H9 (cell line): ENCODE data around the gene LRRC15. TPM values are rescaled to one million over a fixed set of nuclear protein-coding genes. Genes with fewer than 3 reads are reported as not detected.

Experiments used
- DNase-seq: peaks from one replicate; pipeline ENCODE4 v3.0.0-alpha.2; 2017
- H2AFZ ChIP-seq: one replicate; pipeline ENCODE4 v1.6.1; 2013; ENCODE audit warnings: mild to moderate bottlenecking, low read length, control low read depth, moderate library complexity
- H2AK5ac ChIP-seq: 2 replicates; pipeline ENCODE4 v1.6.1; 2013; ENCODE audit warnings: low read length, control low read depth, mixed read lengths; ENCODE audit not compliant: insufficient read length
- H2BK120ac ChIP-seq: one replicate; pipeline ENCODE4 v1.6.1; 2013; ENCODE audit warnings: low read depth, mild to moderate bottlenecking, low read length, control low read depth, inconsistent platforms; ENCODE audit not compliant: poor library complexity, severe bottlenecking
- H2BK12ac ChIP-seq: 2 replicates; pipeline ENCODE4 v1.6.1; 2013; ENCODE audit warnings: low read length, control low read depth, mixed read lengths, low read depth; ENCODE audit not compliant: insufficient read length
- H2BK15ac ChIP-seq: 2 replicates; pipeline ENCODE4 v1.6.1; 2013; ENCODE audit warnings: low read depth, low read length, control low read depth
- H2BK20ac ChIP-seq: one replicate; pipeline ENCODE4 v1.6.1; 2013; ENCODE audit warnings: low read depth, mild to moderate bottlenecking, low read length, control low read depth, inconsistent platforms; ENCODE audit not compliant: poor library complexity, severe bottlenecking
- H2BK5ac ChIP-seq: 2 replicates; pipeline ENCODE4 v1.6.1; 2013; ENCODE audit warnings: low read length, control low read depth, mixed read lengths; ENCODE audit not compliant: insufficient read length
- H3K14ac ChIP-seq: 2 replicates; pipeline ENCODE4 v1.6.1; 2013; ENCODE audit warnings: low read length, control low read depth; ENCODE audit not compliant: insufficient read depth
- H3K18ac ChIP-seq: 2 replicates; pipeline ENCODE4 v1.6.1; 2013; ENCODE audit warnings: low read depth, mild to moderate bottlenecking, mixed read lengths, low read length, control low read depth; ENCODE audit not compliant: insufficient read length
- H3K23ac ChIP-seq: 2 replicates; pipeline ENCODE4 v1.6.1; 2013; ENCODE audit warnings: low read length, control low read depth, mixed read lengths, low read depth; ENCODE audit not compliant: insufficient read length
- H3K23me2 ChIP-seq: 2 replicates; pipeline ENCODE4 v1.6.1; 2013; ENCODE audit warnings: low read depth, mild to moderate bottlenecking, mixed read lengths, low read length, control low read depth; ENCODE audit not compliant: insufficient read length, poor library complexity, severe bottlenecking
- H3K27ac ChIP-seq: 2 replicates; pipeline ENCODE4 v1.5.1; 2013; ENCODE audit warnings: low read length, control low read depth, mixed read lengths, low read depth; ENCODE audit not compliant: insufficient read length
- H3K27me3 ChIP-seq: 2 replicates; pipeline ENCODE4 v1.6.1; 2013; ENCODE audit warnings: low read length, control low read depth, inconsistent platforms; ENCODE audit not compliant: insufficient read depth
- H3K4ac ChIP-seq: 2 replicates; pipeline ENCODE4 v1.6.1; 2013; ENCODE audit warnings: low read depth, mild to moderate bottlenecking, control low read depth, inconsistent platforms, low read length, moderate library complexity
- H3K4me1 ChIP-seq: 2 replicates; pipeline ENCODE4 v1.6.1; 2013; ENCODE audit warnings: low read length, control low read depth, inconsistent platforms; ENCODE audit not compliant: insufficient read depth
- H3K4me2 ChIP-seq: 2 replicates; pipeline ENCODE4 v1.6.1; 2013; ENCODE audit warnings: low read length, control low read depth, mixed read lengths; ENCODE audit not compliant: insufficient read length, insufficient read depth
- H3K56ac ChIP-seq: 2 replicates; pipeline ENCODE4 v1.6.1; 2013; ENCODE audit warnings: low read depth, mild to moderate bottlenecking, mixed read lengths, low read length, control low read depth; ENCODE audit not compliant: insufficient read length
- H3K79me1 ChIP-seq: 2 replicates; pipeline ENCODE4 v1.6.1; 2013; ENCODE audit warnings: low read depth, mild to moderate bottlenecking, moderate library complexity, low read length, control low read depth, inconsistent platforms; ENCODE audit not compliant: insufficient read depth, poor library complexity, severe bottlenecking
- H3K79me2 ChIP-seq: 2 replicates; pipeline ENCODE4 v1.6.1; 2013; ENCODE audit warnings: low read length, control low read depth, inconsistent platforms; ENCODE audit not compliant: insufficient read depth
- H3K9ac ChIP-seq: 2 replicates; pipeline ENCODE4 v1.6.1; 2013; ENCODE audit warnings: low read length, control low read depth, mixed read lengths; ENCODE audit not compliant: insufficient read length; ENCODE audit errors: extremely low read depth
- H3K9me3 ChIP-seq: one replicate; pipeline ENCODE4 v1.6.1; 2013; ENCODE audit warnings: low read depth, low read length, inconsistent platforms; ENCODE audit not compliant: control insufficient read depth
- H3T11ph ChIP-seq: one replicate; pipeline ENCODE4 v1.6.1; 2013; ENCODE audit warnings: mild to moderate bottlenecking, low read length, control low read depth, inconsistent platforms
- H4K20me1 ChIP-seq: one replicate; pipeline ENCODE4 v1.6.1; 2013; ENCODE audit not compliant: control insufficient read depth, insufficient read length, insufficient read depth
- H4K5ac ChIP-seq: 2 replicates; pipeline ENCODE4 v1.6.1; 2013; ENCODE audit warnings: low read depth, mild to moderate bottlenecking, mixed read lengths, low read length, control low read depth; ENCODE audit not compliant: insufficient read length
- H4K8ac ChIP-seq: replicated peaks from 2 replicates; pipeline ENCODE4 v1.6.1; 2013; ENCODE audit warnings: low read length, control low read depth, mixed read lengths, low read depth; ENCODE audit not compliant: insufficient read length
- H4K91ac ChIP-seq: 2 replicates; pipeline ENCODE4 v1.6.1; 2013; ENCODE audit warnings: low read depth, mild to moderate bottlenecking, moderate library complexity, mixed read lengths, low read length, control low read depth; ENCODE audit not compliant: insufficient read length
- H3K27ac Mint-ChIP-seq, 3 experiments: 2 replicates in 2 of 3; 3 replicates in 1 of 3; pipeline ENCODE4 v1.8.0; 2020 to 2021; ENCODE audit warnings: mixed read lengths in 3 of 3, mild to moderate bottlenecking in 1 of 3, moderate library complexity in 1 of 3
- H3K27me3 Mint-ChIP-seq: 2 replicates; pipeline ENCODE4 v1.8.0; 2021; ENCODE audit warnings: low read depth, mild to moderate bottlenecking, moderate library complexity, mixed read lengths
- H3K36me3 Mint-ChIP-seq, 3 experiments: 2 replicates in 2 of 3; 3 replicates in 1 of 3; pipeline ENCODE4 v1.8.0; 2020 to 2021; ENCODE audit warnings: low read depth in 3 of 3, mixed read lengths in 3 of 3; ENCODE audit not compliant: insufficient read depth in 1 of 3
- H3K4me1 Mint-ChIP-seq, 2 experiments: 2 replicates each; pipeline ENCODE4 v1.8.0; 2020; ENCODE audit warnings: mixed read lengths in 2 of 2
- H3K4me3 Mint-ChIP-seq, 2 experiments: 2 replicates in 1 of 2; 3 replicates in 1 of 2; pipeline ENCODE4 v1.8.0; 2020 to 2021; ENCODE audit warnings: mild to moderate bottlenecking in 2 of 2, mixed read lengths in 2 of 2, moderate library complexity in 1 of 2
- H3K9me3 Mint-ChIP-seq, 2 experiments: 2 replicates in 1 of 2; 3 replicates in 1 of 2; pipeline ENCODE4 v1.8.0; 2020; ENCODE audit warnings: mild to moderate bottlenecking in 2 of 2, mixed read lengths in 2 of 2, moderate library complexity in 1 of 2
- WGBS: extraction: QIAGEN DNeasy Blood & Tissue Kit; methylation state at CpG from one replicate; pipeline ENCODE4 v1.1.7; 2013; ENCODE audit warnings: missing lambda C conversion rate, low lambda C conversion rate, mixed read lengths; ENCODE audit not compliant: insufficient read length; ENCODE audit errors: extremely low coverage; 5-methylcytosine and 5-hydroxymethylcytosine counted together
- total RNA-seq: library from RNA; stranded (reverse); gene quantifications from 2 replicates; pipeline ENCODE4 v1.2.1, GENCODE V29; 2021
- TF ChIP-seq, protein P1 (sequence below): fragments of 200-600 bp; sonication (generic); conservative IDR thresholded peaks from 3 replicates; pipeline ENCODE4 v1.8.0; 2021; ENCODE audit warnings: antibody characterized with exemption, mild to moderate bottlenecking

LRRC15 gene
- total RNA-seq, 1 experiment from 2014 or later = 0.07 TPM

DNA sequence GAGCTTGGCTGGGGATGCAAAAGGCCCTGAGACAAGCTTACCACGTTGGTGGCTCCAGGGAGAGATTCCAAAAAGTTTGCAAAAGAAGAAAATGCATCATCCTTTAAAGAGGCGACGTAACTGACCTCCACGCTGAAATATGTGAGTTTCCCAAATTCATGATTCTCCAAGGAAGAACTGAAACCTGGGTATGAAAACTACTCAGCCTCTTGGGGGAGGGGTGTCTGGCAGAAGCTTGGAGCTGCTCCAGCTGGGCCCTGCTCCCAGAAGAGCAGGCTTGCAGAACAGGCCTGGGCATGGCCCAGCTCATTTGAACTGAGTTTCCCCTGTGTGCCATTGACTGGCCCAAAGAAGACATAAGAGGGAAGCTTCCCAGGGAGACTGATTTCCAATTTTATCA lies 39.0 kb downstream of the LRRC15 start:
- Histone ChIP-seq H3K14ac (no peak overlapping the region), H4K5ac (no peak overlapping the region), H3K18ac (no peak overlapping the region), H2AK5ac (no peak overlapping the region), H2BK15ac (no peak overlapping the region), H3K27ac (no peak overlapping the region), H3T11ph (no peak overlapping the region), H3K9me3 (no peaks in the 10 kb centered on the region), H4K8ac (no peak overlapping the region), H3K9ac (no peak overlapping the region), H2AFZ (no peak overlapping the region), H2BK12ac (no peak overlapping the region), H2BK20ac (no peak overlapping the region), H3K56ac (no peak overlapping the region), H4K20me1 (peaks cover 5% of the 10 kb centered on the region), H3K23ac (no peak overlapping the region), H4K91ac (no peak overlapping the region), H3K4me2 (no peak overlapping the region), H2BK120ac (no peak overlapping the region), H3K4me1 (no peaks in the 10 kb centered on the region), H3K79me2 (no peaks in the 10 kb centered on the region), H3K27me3 (peaks cover 11% of the 10 kb centered on the region; the same call in 1 of the 2 replicates), H3K23me2 (peaks cover 5% of the 10 kb centered on the region), H3K4ac (no peak overlapping the region), H2BK5ac (no peak overlapping the region), H3K79me1 (no peaks in the 10 kb centered on the region)
- Mint-ChIP-seq H3K27me3 (peaks cover 39% of the 10 kb centered on the region), H3K4me1 (peaks cover 17 to 24% of the 10 kb centered on the region in 2 experiments), H3K27ac (no peak overlapping the region), H3K9me3 (no peaks in the 10 kb centered on the region; a peak in 1 of 5 replicates), H3K36me3 (no peaks in the 10 kb centered on the region; a peak in 1 of 7 replicates), H3K4me3 (no peak overlapping the region)
- WGBS = no CpG with 5 or more reads among the region's 4 CpGs
- TF ChIP-seq, protein P1, sequence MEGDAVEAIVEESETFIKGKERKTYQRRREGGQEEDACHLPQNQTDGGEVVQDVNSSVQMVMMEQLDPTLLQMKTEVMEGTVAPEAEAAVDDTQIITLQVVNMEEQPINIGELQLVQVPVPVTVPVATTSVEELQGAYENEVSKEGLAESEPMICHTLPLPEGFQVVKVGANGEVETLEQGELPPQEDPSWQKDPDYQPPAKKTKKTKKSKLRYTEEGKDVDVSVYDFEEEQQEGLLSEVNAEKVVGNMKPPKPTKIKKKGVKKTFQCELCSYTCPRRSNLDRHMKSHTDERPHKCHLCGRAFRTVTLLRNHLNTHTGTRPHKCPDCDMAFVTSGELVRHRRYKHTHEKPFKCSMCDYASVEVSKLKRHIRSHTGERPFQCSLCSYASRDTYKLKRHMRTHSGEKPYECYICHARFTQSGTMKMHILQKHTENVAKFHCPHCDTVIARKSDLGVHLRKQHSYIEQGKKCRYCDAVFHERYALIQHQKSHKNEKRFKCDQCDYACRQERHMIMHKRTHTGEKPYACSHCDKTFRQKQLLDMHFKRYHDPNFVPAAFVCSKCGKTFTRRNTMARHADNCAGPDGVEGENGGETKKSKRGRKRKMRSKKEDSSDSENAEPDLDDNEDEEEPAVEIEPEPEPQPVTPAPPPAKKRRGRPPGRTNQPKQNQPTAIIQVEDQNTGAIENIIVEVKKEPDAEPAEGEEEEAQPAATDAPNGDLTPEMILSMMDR = no peak
- no peak for DNase-seq
